CD4-positive, alpha-beta T cell treated with Interleukin-17A for 1 hour (primary cell): ENCODE results near the gene ITPK1.

ENCODE experiments used
- DNase-seq: peaks from one replicate; pipeline ENCODE4 v3.0.0-alpha.2; 2020

ITPK1 gene

GRCh38 chr14:92945544-92945943, 170.2 kb downstream of the ITPK1 start:
- no peak for DNase-seq

- DNase-seq, result no peak
Measured at GRCh38 chr14:92944976-92945375, 170.7 kb downstream of the ITPK1 start.

DNA sequence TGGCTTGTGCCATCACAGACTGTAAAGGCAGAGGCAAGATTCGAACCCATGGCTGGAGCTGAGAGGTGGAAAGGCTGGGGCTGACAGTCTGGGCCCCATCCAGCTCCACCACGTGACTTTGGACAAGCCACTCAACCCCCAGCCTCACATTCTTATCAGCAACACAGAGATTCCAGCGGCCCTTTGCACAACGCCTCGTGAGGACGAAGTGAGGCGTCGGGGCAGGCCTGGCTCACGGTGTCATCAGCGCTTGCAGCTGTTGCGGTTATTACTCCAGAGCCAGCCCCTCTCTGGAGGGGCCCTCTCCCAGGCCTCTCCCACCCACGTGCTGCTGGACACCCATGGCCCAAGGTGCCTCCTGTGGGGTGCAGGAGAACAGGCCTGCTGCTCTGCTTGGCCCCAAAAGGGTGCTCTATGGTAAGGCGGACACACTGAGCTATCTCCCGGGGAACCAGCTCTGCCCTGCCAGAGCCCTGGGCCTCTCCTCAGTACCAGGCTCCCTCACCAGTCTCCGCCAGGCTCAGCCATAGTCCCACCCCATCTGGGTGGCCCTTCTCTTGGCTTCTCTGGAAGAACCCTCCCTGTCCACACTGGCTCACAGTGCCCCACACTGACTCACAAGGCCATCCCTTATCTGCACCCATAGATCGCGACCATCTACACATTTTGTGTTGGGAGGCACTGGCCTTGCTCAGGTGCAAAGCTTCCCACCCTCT, 171.7 kb downstream of the ITPK1 start:
- DNase-seq, result no peak

DNA sequence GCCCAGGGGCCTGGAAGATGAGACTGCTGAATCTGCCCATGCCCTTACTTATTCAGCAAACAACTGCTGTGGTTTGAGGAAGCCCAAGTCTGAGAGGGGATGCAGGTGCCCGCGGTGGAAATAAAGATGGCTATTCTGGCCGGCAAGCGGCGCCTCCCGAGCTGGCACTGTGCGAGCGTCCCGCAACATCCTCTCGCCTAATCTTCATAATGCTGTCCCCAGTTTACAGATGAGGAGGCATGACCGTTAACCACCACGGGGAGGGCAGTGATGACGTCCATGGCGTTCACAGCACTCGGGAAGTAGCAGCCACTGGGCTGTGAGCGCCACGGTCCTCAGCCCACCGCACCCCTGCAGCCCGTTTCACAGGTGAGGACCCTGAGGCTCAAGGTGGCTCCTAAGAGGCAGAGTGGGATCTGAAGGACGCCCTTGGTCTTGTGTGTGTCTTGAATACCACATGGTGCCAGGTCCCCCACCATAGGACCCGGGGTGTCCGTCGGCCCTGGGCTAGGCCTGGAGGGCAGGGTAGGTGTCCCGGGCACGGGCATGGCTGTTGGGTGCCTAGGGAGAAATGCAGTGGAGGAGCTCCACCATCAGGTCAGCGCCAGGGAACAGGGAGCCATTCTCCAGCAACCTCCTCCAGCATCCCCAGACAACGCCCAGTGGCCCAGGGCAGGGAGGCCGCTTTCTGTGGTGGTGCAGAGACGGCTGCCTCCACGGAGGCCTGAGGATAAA, 172.6 kb downstream of the ITPK1 start:
- no peak for DNase-seq

DNA sequence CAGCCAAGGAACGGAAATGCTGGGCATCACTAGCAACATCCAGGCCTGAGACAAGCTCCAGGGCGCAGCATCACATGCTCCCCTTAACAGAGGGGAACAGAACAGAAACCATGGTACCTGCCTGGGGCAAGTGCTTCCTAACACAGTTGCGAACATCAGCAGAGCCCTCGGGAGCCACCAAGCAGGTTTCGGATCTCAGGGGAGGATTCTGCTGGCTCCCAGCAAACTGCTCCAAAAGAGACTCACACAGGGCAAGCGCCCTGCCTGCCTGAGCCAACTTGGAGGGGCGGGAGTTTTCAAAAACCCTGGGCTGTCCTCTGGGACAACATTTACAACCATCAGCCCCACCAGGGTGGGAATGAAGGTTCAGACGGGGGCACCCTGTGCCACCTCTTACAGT, 173.1 kb downstream of the ITPK1 start:
- no peak for DNase-seq

DNA sequence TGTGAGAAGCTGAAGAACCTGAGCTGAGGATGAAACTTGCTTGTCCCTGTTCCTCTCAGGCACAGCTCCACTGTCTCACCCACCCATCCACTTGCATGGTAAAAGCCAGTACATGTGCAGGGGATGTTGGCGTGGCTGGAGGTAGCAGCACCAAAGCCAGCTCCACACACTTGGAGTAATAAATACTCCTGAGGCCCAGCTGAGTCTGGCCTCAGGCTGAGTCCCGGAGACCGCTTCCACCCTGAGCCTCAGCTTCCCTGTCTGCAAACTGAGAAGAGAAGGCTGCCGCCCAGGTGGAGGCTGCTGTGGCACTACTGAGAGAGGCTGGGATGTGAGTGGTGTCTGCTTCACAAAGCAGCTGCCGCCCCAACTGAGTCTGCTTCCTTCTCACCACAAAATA, 173.6 kb downstream of the ITPK1 start:
- no peak for DNase-seq

GRCh38 chr14:92941531-92941930, 174.2 kb downstream of the ITPK1 start:
- no peak for DNase-seq

DNA sequence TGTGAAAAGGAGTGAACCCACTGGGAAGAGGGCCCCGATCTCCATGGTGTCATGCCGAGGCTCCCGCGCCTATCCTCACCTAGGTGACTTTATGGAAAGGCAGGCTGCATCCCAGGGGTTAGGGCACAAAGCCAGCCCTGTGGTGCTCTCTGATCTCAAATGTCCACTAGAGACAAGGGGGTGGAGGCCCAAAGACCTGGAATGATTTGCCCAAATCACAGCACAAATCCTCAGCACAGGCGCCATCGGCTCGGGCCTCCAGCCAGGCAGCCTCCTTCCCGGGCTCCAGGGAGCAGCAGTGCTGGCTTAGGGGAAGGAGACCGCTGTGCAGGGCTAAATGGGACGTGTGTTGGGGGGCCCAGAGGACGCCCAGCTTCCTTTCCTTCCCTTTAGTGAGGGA, 175.2 kb downstream of the ITPK1 start:
- DNase-seq, result no peak

DNA sequence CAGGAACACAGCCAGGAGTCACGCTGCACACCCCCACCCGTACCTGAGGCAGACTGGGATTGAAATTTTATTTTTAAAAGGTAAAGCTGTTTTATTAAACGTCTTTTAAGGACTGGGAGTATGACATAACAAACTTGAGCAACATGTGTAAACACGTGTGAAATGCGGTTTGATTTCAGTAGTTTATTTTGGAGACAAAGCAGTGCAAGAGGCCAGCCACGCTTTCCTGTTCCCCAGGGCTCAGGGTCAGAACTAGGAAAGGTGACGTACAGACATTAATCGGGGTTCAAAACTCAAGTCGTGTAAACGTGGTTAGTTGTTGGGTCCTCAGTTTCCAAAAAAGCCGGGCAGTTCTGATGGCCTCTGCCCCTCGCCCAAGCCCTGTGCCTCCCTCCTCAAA, 176.0 kb downstream of the ITPK1 start:
- no peak for DNase-seq

DNA sequence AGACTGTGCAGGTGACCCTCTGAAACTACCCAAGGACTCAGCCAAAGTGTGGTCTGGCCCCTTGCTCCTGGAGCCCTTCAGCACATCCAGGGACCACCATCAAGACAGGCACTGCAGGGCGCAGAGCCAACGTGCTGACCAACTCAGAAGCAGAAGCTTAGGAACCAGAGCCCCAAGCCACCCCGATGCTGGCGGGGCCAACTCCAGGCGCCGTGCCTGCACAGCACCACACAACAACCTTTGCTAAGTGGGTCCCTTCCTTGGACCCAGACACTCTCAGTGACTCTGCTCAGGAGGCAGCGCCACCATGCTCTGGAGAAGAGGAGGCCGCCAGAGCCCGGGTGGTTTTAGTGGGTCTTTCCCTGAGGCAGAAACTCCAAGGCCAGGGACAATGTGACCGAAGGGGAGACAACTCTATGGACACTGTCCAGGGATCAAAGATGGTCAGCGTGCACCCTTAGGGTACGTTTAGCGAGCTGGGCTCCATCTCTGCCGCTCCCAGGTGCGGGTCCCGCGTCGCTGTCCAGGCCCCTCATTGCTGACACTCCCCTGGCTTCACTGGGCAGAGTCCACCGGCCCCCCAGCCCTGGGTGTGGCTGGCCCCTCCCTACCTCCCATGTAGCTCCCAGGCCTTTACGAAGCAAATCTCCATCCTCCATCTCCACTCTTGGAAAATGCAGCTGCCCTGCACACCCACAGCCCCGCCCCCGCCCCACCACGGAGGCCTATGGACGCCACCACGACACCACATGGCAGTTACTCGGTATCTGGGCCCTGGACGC, 176.6 kb downstream of the ITPK1 start:
- no peak for DNase-seq

- no peak for DNase-seq
Measured at GRCh38 chr14:92938235-92938875, 177.4 kb downstream of the ITPK1 start.

DNA sequence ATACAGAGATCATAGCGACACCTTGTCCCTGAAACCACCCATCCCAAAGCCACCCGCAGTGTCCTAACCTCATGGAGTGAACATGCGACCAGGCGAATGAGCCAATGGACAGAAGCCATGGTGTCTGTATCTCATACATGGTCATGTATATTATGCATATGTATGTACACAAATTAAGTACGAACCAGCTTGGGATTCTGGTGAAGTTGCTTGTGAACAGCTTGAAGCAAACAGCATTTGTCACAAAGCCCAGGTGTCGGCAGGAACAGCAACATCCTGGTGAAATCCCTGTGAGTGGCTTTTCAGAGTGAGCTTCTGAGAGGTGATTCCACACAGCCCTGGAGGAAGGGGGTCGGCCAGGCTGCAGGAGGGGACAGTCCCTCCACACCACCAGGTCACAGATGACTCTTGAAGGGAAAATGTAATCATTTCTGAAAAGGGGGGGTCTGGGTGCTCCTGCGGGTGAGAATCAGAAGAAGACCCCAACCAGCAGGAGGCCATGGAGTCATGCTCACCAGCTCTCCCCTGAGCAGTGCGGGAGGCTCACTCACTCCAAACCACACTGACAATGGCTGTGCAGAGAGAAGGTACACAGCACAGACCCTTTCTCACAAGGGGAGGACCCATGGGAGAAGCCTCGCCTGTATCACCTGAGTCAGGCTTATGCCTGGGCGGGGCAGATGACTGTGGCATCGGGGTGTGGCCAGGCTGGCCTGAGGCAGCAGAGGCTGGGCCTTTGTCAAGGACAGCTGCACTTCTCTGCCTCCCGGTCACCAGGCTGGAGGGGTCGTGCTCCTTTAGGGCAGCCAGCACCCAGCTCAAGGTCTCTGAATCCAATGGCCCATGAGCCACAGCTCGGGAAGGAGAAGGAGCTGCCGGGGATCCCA, 178.4 kb downstream of the ITPK1 start:
- DNase-seq, result no peak

DNA sequence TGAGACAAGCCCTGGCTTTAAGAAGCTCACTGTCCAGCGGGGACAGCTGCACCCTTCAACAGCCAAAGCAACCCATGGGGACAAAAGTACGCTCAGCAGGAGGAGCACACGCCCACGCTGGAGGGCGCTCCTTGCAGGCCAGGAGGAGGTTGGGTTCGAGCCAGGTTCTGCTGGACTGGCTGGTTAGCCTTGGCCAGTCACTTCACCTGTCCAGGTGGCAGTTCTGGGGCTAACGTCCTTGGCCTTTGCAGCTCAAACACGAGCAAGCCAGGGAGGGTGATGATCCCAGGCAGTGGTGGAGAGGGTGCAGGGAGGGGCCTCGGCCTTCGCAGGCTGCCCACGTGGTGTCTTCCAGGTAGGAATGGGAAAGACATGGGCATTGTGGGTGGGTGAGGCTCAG, 179.6 kb downstream of the ITPK1 start:
- no peak for DNase-seq

DNA sequence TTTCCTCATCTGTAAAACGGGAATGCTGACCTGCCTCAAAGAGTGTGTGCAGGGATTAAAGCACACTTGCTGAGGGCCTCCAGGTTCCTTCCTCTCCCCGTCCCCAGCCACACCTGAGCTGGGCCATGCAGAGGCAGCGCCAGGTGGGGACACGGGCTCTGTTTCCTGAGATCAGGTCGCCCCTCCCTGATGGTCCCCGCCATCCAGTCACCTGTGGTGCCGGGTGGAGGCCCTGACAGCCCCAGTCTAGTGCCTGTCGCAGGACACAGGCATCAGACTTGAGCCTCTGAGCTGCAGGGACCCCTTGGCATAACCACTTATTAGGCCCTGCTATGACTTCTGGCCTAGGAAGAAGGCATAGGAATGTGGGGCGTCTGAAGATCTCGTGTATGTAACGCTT, 180.3 kb downstream of the ITPK1 start:
- no peak for DNase-seq

- DNase-seq, result no peak
Measured at GRCh38 chr14:92934196-92935085, 181.3 kb downstream of the ITPK1 start.

- DNase-seq, result no peak
Measured at GRCh38 chr14:92933481-92933880, 182.2 kb downstream of the ITPK1 start.

DNA sequence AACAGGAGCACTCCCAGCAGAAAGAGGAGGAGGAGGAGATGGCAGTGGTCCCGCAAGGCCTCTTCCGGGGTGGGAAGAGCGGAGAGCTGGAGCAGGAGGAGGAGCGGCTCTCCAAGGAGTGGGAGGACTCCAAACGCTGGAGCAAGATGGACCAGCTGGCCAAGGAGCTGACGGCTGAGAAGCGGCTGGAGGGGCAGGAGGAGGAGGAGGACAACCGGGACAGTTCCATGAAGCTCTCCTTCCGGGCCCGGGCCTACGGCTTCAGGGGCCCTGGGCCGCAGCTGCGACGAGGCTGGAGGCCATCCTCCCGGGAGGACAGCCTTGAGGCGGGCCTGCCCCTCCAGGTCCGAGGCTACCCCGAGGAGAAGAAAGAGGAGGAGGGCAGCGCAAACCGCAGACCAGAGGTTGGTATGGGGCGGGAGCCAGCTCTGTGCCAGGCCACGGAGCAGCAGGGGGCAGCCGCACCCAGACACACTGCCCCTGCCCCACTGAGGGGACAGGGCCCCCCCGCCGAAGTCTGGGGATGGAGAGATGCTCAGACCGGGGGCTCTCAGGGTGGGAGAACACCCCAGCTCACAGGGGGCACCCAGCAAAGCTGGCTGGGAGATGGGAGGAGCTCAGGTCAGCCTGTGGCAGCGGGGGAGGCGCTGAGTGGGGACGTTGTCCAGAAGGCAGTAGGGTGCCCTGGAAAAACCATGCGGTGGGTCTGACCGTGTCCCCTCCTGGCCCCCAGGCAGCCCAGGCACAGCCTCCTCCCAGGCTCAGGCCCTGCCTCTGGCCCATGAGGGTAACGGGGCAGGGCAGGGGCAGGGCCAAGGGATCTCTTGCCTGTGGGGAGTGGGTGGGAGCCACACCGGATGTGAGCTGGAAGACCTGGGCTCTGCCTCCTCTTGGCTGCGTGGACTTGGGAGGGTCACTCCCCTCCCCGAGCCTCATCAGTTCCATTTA, 183.0 kb downstream of the ITPK1 start:
- DNase-seq, result no peak

DNA sequence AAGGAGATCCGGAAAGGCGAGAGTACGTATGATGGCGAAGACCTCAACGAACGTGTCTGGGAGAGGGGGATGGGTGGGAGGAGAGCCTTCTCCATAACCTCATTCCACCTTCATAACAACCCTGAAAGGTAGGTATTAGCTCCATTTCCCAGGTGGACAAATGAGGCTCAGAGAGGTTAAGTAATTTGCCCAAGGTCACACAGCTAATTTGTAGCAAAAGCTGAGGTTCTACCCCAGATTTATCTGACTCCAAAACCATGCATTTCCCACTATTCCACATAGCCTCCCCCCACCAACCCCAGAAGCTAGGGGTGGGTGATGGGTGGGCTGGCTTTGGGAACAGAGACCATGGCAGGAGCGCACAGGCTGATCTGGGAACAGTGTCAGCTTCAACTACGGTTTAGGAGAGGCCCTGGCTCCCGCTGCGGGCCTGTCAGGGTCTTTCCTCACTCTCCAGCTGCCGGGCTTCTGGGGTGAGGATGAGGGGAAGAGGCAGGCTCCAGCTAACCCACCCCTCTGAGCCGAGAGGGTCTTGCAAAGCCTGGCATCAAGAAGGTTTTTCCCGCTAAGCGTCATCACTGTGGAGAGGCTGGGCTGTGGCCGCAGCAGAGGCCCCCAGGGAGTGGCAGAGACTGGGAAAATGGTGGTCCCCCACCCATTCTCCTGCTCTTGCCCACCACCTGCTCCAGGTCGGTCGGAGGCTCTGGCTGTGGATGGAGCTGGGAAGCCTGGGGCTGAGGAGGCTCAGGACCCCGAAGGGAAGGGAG, 183.9 kb downstream of the ITPK1 start:
- DNase-seq, result no peak
